PC-3 (cell line): ENCODE data around the gene JMJD6. TPM values are rescaled to one million over a fixed set of nuclear protein-coding genes. Genes with fewer than 3 reads are reported as not detected.
"Not testable (repeated sequence)": the region's sequence is repeated elsewhere in the genome, so short reads cannot be mapped to it uniquely, and the experiment has no call there.

Source experiments
- ATAC-seq: fragments of 200-7000 bp; cut with Tn5 transposase; 2 replicates; pipeline ENCODE4 v1.9.1; 2020; ENCODE audit warnings: mild to moderate bottlenecking, moderate library complexity
- BruUV-seq: library from RNA; stranded (reverse); fragments of 400-500 nt; replicated peaks from 2 replicates; lab custom pipeline; 2021; lab: Mats Ljungman, UMichigan
- CTCF ChIA-PET: fragments of 300-600 bp; sonication (Branson Sonifier 250); formaldehyde crosslinking; loops from one replicate; lab custom pipeline; 2022; ENCODE audit warnings: antibody characterized with exemption; lab: Charles Lee
- POLR2A ChIA-PET: fragments of 300-600 bp; sonication (Branson Sonifier 250); formaldehyde crosslinking; loops from one replicate; lab custom pipeline; 2022; ENCODE audit warnings: antibody characterized with exemption; ENCODE audit not compliant: unreplicated experiment; lab: Charles Lee
- DNase-seq: peaks from one replicate; pipeline ENCODE4 v3.0.0-alpha.2; 2015
- H2AFZ ChIP-seq: fragments of 300-600 bp; sonication (generic); 2 replicates; pipeline ENCODE4 v1.6.0; 2016; ENCODE audit warnings: antibody characterized with exemption, low read length
- H3F3A ChIP-seq: fragments of 300-600 bp; sonication (generic); one replicate; pipeline ENCODE4 v1.6.0; 2017; ENCODE audit warnings: antibody characterized with exemption, low read length, control low read depth, mild to moderate bottlenecking; ENCODE audit not compliant: unreplicated experiment
- H3K27ac ChIP-seq: fragments of 300-600 bp; sonication (generic); 2 replicates; pipeline ENCODE4 v1.5.1; 2016; ENCODE audit warnings: mild to moderate bottlenecking, low read length
- H3K27me3 ChIP-seq: fragments of 300-600 bp; sonication (generic); 2 replicates; pipeline ENCODE4 v1.6.1; 2016; ENCODE audit warnings: low read length, mixed read lengths
- H3K36me3 ChIP-seq: fragments of 300-600 bp; sonication (generic); 2 replicates; pipeline ENCODE4 v1.6.1; 2016; ENCODE audit warnings: low read depth, mixed run types, low read length, mixed read lengths
- H3K4me1 ChIP-seq: fragments of 300-600 bp; sonication (generic); 2 replicates; pipeline ENCODE4 v1.5.1; 2016; ENCODE audit warnings: low read length; ENCODE audit not compliant: insufficient read depth
- H3K4me2 ChIP-seq: fragments of 300-600 bp; sonication (generic); 2 replicates; pipeline ENCODE4 v1.6.0; 2016; ENCODE audit warnings: low read length
- H3K4me3 ChIP-seq: fragments of 300-600 bp; sonication (generic); 2 replicates; pipeline ENCODE4 v1.5.1; 2016; ENCODE audit warnings: mild to moderate bottlenecking, low read length, mixed read lengths
- H3K79me2 ChIP-seq: fragments of 300-600 bp; sonication (generic); 2 replicates; pipeline ENCODE4 v1.6.1; 2017; ENCODE audit warnings: low read length, mixed read lengths
- H3K9ac ChIP-seq: fragments of 300-600 bp; sonication (generic); 2 replicates; pipeline ENCODE4 v1.6.0; 2016; ENCODE audit warnings: mild to moderate bottlenecking, low read length
- H3K9me2 ChIP-seq: fragments of 300-600 bp; sonication (generic); replicated peaks from 2 replicates; pipeline ENCODE4 v1.6.1; 2016; ENCODE audit warnings: mixed run types, low read length, mixed read lengths
- H3K9me3 ChIP-seq: fragments of 300-600 bp; sonication (generic); 2 replicates; pipeline ENCODE4 v1.6.1; 2016; ENCODE audit warnings: low read length, mixed read lengths
- H4K20me1 ChIP-seq: fragments of 300-600 bp; sonication (generic); 2 replicates; pipeline ENCODE4 v1.6.1; 2016; ENCODE audit warnings: low read length, mixed read lengths
- CTCF ChIP-seq: fragments of 300-600 bp; sonication (generic); conservative IDR thresholded peaks from 2 replicates; pipeline ENCODE4 v1.5.1; 2017; ENCODE audit warnings: antibody characterized with exemption, low read depth, mild to moderate bottlenecking, low read length
- EZH2 ChIP-seq: fragments of 300-600 bp; sonication (generic); IDR thresholded peaks from one replicate; pipeline ENCODE4 v1.6.1; 2017; ENCODE audit warnings: antibody characterized with exemption, mild to moderate bottlenecking, low read length; ENCODE audit not compliant: unreplicated experiment
- EZH2phosphoT487 ChIP-seq: fragments of 300-600 bp; sonication (generic); IDR thresholded peaks from 2 replicates; pipeline ENCODE4 v1.6.1; 2018; ENCODE audit warnings: mild to moderate bottlenecking, antibody characterized with exemption, low read length, borderline replicate concordance
- intact Hi-C: fragments of 100-400 bp; cut with micrococcal nuclease; formaldehyde crosslinking; loops from 2 replicates; pipeline ENCODE4 v1.9.0; 2023
- total RNA-seq: library from RNA; depleted of rRNA; stranded (reverse); fragments of >200 nt; gene quantifications from 2 replicates; pipeline ENCODE4 v1.2.3, GENCODE V29; 2014

JMJD6 gene
- total RNA-seq, 1 experiment from 2014 or later: 39.0 TPM

GRCh38 chr17:76714822-76715495 lies 11.4 kb downstream of the JMJD6 start:
- Histone ChIP-seq H3K4me3 (no peak overlapping the region), H3K36me3 (peaks cover 47% of the 10 kb centered on the region), H3K27ac (no peak overlapping the region), H2AFZ (no peak overlapping the region), H4K20me1 (no peaks in the 10 kb centered on the region), H3K79me2 (peaks cover 4% of the 10 kb centered on the region), H3K9me2 (no peaks in the 10 kb centered on the region), H3K9ac (no peak overlapping the region), H3K4me1 (peaks cover 11% of the 10 kb centered on the region), H3K27me3 (no peaks in the 10 kb centered on the region), H3K9me3 (no peaks in the 10 kb centered on the region), H3F3A (no peaks in the 10 kb centered on the region), H3K4me2 (no peak overlapping the region)
- ChIA-PET POLR2A (no interaction called here), CTCF (interaction anchor here (0.6 kb wide), 1 partner anchor 205 kb away, joined by 3 read pairs; no protein-coding TSS in a partner anchor)
- BruUV-seq: no TSS peak
- intact Hi-C loops: loop anchor here (1.0 to 10.0 kb wide), 5 partner anchors 27 to 192 kb away; partner anchors contain the start of gene ST6GALNAC1
- ATAC-seq: peak; percentile 11
- TF ChIP-seq EZH2phosphoT487: no peak
- peak; percentile 96 for TF ChIP-seq CTCF
- DNase-seq: peak; percentile 87

- TF ChIP-seq CTCF (no peak), EZH2 (no peak), EZH2phosphoT487 (no peak)
- POLR2A ChIA-PET: no interaction called here
- H2AFZ ChIP-seq: no peak overlapping the region
- BruUV-seq: no TSS peak
- H3K4me2 ChIP-seq: no peak overlapping the region
- DNase-seq (no peak), ATAC-seq (no peak)
- H3K36me3 ChIP-seq: peaks cover 40% of the 10 kb centered on the region
- intact Hi-C loops: loop anchor here (2.0 to 10.0 kb wide), 4 partner anchors 42 to 192 kb away; partner anchors contain the start of gene ST6GALNAC1
- H3K4me3 ChIP-seq: no peak overlapping the region
- H3K27me3 ChIP-seq: no peaks in the 10 kb centered on the region
- no peaks in the 10 kb centered on the region for H4K20me1 ChIP-seq
- H3F3A ChIP-seq: no peaks in the 10 kb centered on the region
- no peak overlapping the region for H3K27ac ChIP-seq
- H3K4me1 ChIP-seq: peaks cover 17% of the 10 kb centered on the region
- H3K9me3 ChIP-seq: no peaks in the 10 kb centered on the region
- peaks cover 10% of the 10 kb centered on the region for H3K79me2 ChIP-seq
- H3K9ac ChIP-seq: no peak overlapping the region
- no peaks in the 10 kb centered on the region for H3K9me2 ChIP-seq
- CTCF ChIA-PET: no interaction called here
Observed at GRCh38 chr17:76714336-76714735, 12.1 kb downstream of the JMJD6 start.

GRCh38 chr17:76713765-76714164 lies 12.6 kb downstream of the JMJD6 start:
- BruUV-seq: no TSS peak
- Histone ChIP-seq H3K79me2 (peaks cover 14% of the 10 kb centered on the region), H3F3A (no peaks in the 10 kb centered on the region), H3K9ac (no peak overlapping the region), H3K9me2 (no peaks in the 10 kb centered on the region), H3K4me3 (no peak overlapping the region), H3K4me1 (peaks cover 23% of the 10 kb centered on the region), H2AFZ (no peak overlapping the region), H4K20me1 (no peaks in the 10 kb centered on the region), H3K4me2 (no peak overlapping the region), H3K27me3 (no peaks in the 10 kb centered on the region), H3K27ac (no peak overlapping the region), H3K36me3 (peaks cover 35% of the 10 kb centered on the region), H3K9me3 (no peaks in the 10 kb centered on the region)
- TF ChIP-seq EZH2: no peak
- TF ChIP-seq CTCF: no peak
- TF ChIP-seq EZH2phosphoT487: no peak
- CTCF ChIA-PET: no interaction called here
- no peak for ATAC-seq
- intact Hi-C loops: loop anchor here (2.0 to 10.0 kb wide), 4 partner anchors 41 to 191 kb away; partner anchors contain the start of gene ST6GALNAC1
- POLR2A ChIA-PET: no interaction called here
- no peak for DNase-seq

- intact Hi-C loops: loop anchor here (5.0 to 10.0 kb wide), 3 partner anchors 40 to 148 kb away; partner anchors contain the start of gene ST6GALNAC1
Observed at GRCh38 chr17:76712321-76712720, 14.1 kb downstream of the JMJD6 start.

More at GRCh38 chr17:76712321-76712720, 14.1 kb downstream of the JMJD6 start:
- H3K27ac ChIP-seq, DNase-seq, H3K9ac ChIP-seq, H4K20me1 ChIP-seq, CTCF ChIA-PET, H3K4me2 ChIP-seq, H2AFZ ChIP-seq, H3F3A ChIP-seq, H3K9me2 ChIP-seq, H3K27me3 ChIP-seq, H3K9me3 ChIP-seq, ATAC-seq, H3K4me3 ChIP-seq, BruUV-seq, POLR2A ChIA-PET: not testable (repeated sequence)
- peaks cover 25% of the 10 kb centered on the region for H3K4me1 ChIP-seq
- peaks cover 26% of the 10 kb centered on the region; the same call in 1 of the 2 replicates for H3K36me3 ChIP-seq
- peaks cover 28% of the 10 kb centered on the region for H3K79me2 ChIP-seq
